IPS-15b (cell line): Measurements from ENCODE around the gene SLAIN2.

Source experiments
- H3K27me3 ChIP-seq: one replicate; pipeline ENCODE4 v1.6.1; 2013; ENCODE audit warnings: low read length; ENCODE audit not compliant: control insufficient read depth, insufficient read depth
- H3K36me3 ChIP-seq: one replicate; pipeline ENCODE4 v1.6.1; 2013; ENCODE audit warnings: low read length; ENCODE audit not compliant: control insufficient read depth, insufficient read depth
- H3K4me1 ChIP-seq: one replicate; pipeline ENCODE4 v1.6.1; 2013; ENCODE audit warnings: mild to moderate bottlenecking, low read length; ENCODE audit not compliant: control insufficient read depth, insufficient read depth
- H3K4me3 ChIP-seq: one replicate; pipeline ENCODE4 v1.5.1; 2013; ENCODE audit warnings: low read depth, low read length
- H3K9ac ChIP-seq: one replicate; pipeline ENCODE4 v1.6.1; 2013; ENCODE audit warnings: low read depth, mild to moderate bottlenecking, low read length
- H3K9me3 ChIP-seq: one replicate; pipeline ENCODE4 v1.6.1; 2013; ENCODE audit warnings: mild to moderate bottlenecking, low read length; ENCODE audit not compliant: control insufficient read depth, insufficient read depth

Gene SLAIN2

GRCh38 chr4:48336146-48336870 lies 5.0 kb upstream of the SLAIN2 start:
- Histone ChIP-seq H3K9me3 (no peaks in the 10 kb centered on the region), H3K27me3 (no peaks in the 10 kb centered on the region), H3K36me3 (no peaks in the 10 kb centered on the region), H3K4me3 (no peak overlapping the region), H3K9ac (no peak overlapping the region), H3K4me1 (peaks cover 4% of the 10 kb centered on the region)

GRCh38 chr4:48337731-48338130 lies 3.6 kb upstream of the SLAIN2 start:
- peaks cover 5% of the 10 kb centered on the region for H3K4me1 ChIP-seq

GRCh38 chr4:48339642-48340041 lies 1.7 kb upstream of the SLAIN2 start:
- peaks cover 9% of the 10 kb centered on the region for H3K4me1 ChIP-seq
- H3K4me3 ChIP-seq: no peak overlapping the region
- no peaks in the 10 kb centered on the region for H3K36me3 ChIP-seq
- H3K9ac ChIP-seq: no peak overlapping the region
- H3K9me3 ChIP-seq: no peaks in the 10 kb centered on the region
- no peaks in the 10 kb centered on the region for H3K27me3 ChIP-seq

More at GRCh38 chr4:48337731-48338130, 3.6 kb upstream of the SLAIN2 start:
- Histone ChIP-seq H3K4me3 (no peak overlapping the region), H3K36me3 (no peaks in the 10 kb centered on the region), H3K9me3 (no peaks in the 10 kb centered on the region), H3K9ac (no peak overlapping the region), H3K27me3 (no peaks in the 10 kb centered on the region)

GRCh38 chr4:48340276-48340964 lies 909 bp upstream of the SLAIN2 start:
- Histone ChIP-seq H3K9ac (peak overlapping the region; percentile 61), H3K4me1 (peaks cover 9% of the 10 kb centered on the region), H3K9me3 (no peaks in the 10 kb centered on the region), H3K27me3 (no peaks in the 10 kb centered on the region), H3K4me3 (peak overlapping the region; percentile 84), H3K36me3 (no peaks in the 10 kb centered on the region)

- peak overlapping the region; percentile 91 for H3K4me3 ChIP-seq
- peaks cover 9% of the 10 kb centered on the region for H3K4me1 ChIP-seq
- no peaks in the 10 kb centered on the region for H3K36me3 ChIP-seq
- peak overlapping the region; percentile 75 for H3K9ac ChIP-seq
- no peaks in the 10 kb centered on the region for H3K27me3 ChIP-seq
- no peaks in the 10 kb centered on the region for H3K9me3 ChIP-seq
Measured at GRCh38 chr4:48341776-48342605, 662 bp downstream of the SLAIN2 start.

GRCh38 chr4:48342606-48342880 lies 1.2 kb downstream of the SLAIN2 start:
- no peaks in the 10 kb centered on the region for H3K27me3 ChIP-seq
- H3K9me3 ChIP-seq: no peaks in the 10 kb centered on the region
- peak overlapping the region; percentile 91 for H3K4me3 ChIP-seq
- H3K9ac ChIP-seq: peak overlapping the region; percentile 63
- no peaks in the 10 kb centered on the region for H3K36me3 ChIP-seq
- peaks cover 9% of the 10 kb centered on the region for H3K4me1 ChIP-seq

DNA sequence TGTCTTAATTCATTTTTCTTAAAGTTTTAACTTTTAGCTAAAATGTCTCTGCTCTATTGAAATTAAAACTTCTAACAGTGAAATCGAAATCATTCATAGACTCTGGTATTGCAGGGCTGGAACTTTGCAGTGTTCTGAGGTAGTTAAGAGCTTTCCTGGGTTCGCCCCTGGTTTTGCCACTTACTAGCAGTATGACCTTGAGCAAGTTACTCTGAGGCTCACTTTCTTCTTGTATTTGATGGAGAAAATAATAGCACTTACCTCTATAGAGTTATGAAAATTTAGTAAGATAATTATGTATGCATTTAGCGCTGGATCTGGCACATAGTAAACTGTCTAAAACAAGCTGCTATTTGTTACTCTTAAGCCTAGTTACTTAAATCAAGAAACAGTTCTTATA lies 1.7 kb downstream of the SLAIN2 start:
- Histone ChIP-seq H3K36me3 (no peaks in the 10 kb centered on the region), H3K9ac (no peak overlapping the region), H3K9me3 (no peaks in the 10 kb centered on the region), H3K4me3 (peak overlapping the region; percentile 91), H3K27me3 (no peaks in the 10 kb centered on the region), H3K4me1 (peaks cover 9% of the 10 kb centered on the region)

- H3K9ac ChIP-seq: no peak overlapping the region
- H3K36me3 ChIP-seq: no peaks in the 10 kb centered on the region
- H3K9me3 ChIP-seq: no peaks in the 10 kb centered on the region
- peaks cover 9% of the 10 kb centered on the region for H3K4me1 ChIP-seq
- no peaks in the 10 kb centered on the region for H3K27me3 ChIP-seq
- peak overlapping the region; percentile 91 for H3K4me3 ChIP-seq
Measured at GRCh38 chr4:48343551-48343950, 2.2 kb downstream of the SLAIN2 start.

- Histone ChIP-seq H3K36me3 (no peaks in the 10 kb centered on the region), H3K4me1 (peaks cover 5% of the 10 kb centered on the region), H3K27me3 (no peaks in the 10 kb centered on the region), H3K9ac (no peak overlapping the region), H3K9me3 (no peaks in the 10 kb centered on the region), H3K4me3 (no peak overlapping the region)
Measured at GRCh38 chr4:48345542-48345941, 4.2 kb downstream of the SLAIN2 start.

GRCh38 chr4:48346594-48346993 lies 5.3 kb downstream of the SLAIN2 start:
- H3K9ac ChIP-seq: no peak overlapping the region
- no peaks in the 10 kb centered on the region for H3K9me3 ChIP-seq
- no peaks in the 10 kb centered on the region for H3K36me3 ChIP-seq
- H3K4me1 ChIP-seq: peaks cover 5% of the 10 kb centered on the region
- no peak overlapping the region for H3K4me3 ChIP-seq
- no peaks in the 10 kb centered on the region for H3K27me3 ChIP-seq

DNA sequence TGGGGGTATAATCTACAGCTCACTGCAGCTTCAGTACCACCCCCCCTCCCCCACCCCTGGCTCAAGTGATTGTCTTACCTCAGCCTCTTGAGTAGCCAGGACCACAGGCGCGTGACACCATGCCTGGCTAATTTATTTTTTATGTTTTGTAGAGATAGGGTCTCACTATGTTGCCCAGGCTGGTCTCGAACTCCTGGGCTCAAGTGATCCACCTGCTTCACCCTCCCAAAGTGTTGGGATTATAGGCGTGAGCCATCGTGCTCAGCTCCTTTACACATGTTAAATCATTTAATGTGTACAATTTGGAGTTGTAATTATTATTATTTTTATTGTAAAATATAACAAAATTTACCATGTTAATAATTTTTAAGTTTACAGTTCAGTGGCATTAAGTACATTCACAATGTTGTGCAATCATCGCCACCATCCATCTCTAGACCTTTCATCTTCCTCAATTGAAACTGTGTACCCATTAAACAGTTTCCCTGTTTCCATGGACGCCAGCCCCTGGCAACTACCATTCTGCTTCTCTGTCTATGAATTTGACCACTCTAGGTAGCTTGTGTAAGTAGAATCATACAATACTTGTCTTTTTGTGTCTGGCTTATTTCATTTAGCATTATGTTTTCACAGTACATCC lies 6.1 kb downstream of the SLAIN2 start:
- Histone ChIP-seq H3K9me3 (no peaks in the 10 kb centered on the region), H3K27me3 (no peaks in the 10 kb centered on the region), H3K4me1 (peaks cover 5% of the 10 kb centered on the region), H3K36me3 (no peaks in the 10 kb centered on the region), H3K4me3 (no peak overlapping the region), H3K9ac (no peak overlapping the region)
